Liver (tissue), 9 donors: ENCODE data around the gene ZC3H8. TPM values are rescaled to one million over a fixed set of nuclear protein-coding genes. Genes with fewer than 3 reads are reported as not detected.

Experiments
- DNase-seq: peaks from one replicate; pipeline ENCODE4 v3.0.0-alpha.2; 2017; ENCODE audit warnings: low spot score
- H3K27ac ChIP-seq, 2 donors: one replicate each; pipeline ENCODE4 v1.7.0; 2013; ENCODE audit warnings: inconsistent platforms in 2 of 2, low read length in 2 of 2, control low read depth in 1 of 2, low read depth in 1 of 2, mild to moderate bottlenecking in 1 of 2
- H3K27me3 ChIP-seq, 4 donors: one replicate each; pipeline versions ENCODE4 v1.6.1 to v1.7.0; 2013; ENCODE audit warnings: low read length in 3 of 4, inconsistent platforms in 1 of 4, mild to moderate bottlenecking in 1 of 4, moderate library complexity in 1 of 4; ENCODE audit not compliant: control insufficient read depth in 4 of 4, insufficient read depth in 4 of 4
- H3K36me3 ChIP-seq, 4 donors: one replicate each; pipeline versions ENCODE4 v1.6.1 to v1.7.0; 2013; ENCODE audit warnings: low read length in 3 of 4, mild to moderate bottlenecking in 3 of 4, low read depth in 1 of 4, moderate library complexity in 1 of 4; ENCODE audit not compliant: control insufficient read depth in 4 of 4, insufficient read depth in 3 of 4
- H3K4me1 ChIP-seq, 4 donors: one replicate each; pipeline versions ENCODE4 v1.6.1 to v1.7.0; 2013; ENCODE audit warnings: low read length in 3 of 4, mild to moderate bottlenecking in 3 of 4, moderate library complexity in 1 of 4; ENCODE audit not compliant: control insufficient read depth in 4 of 4, insufficient read depth in 4 of 4
- H3K4me3 ChIP-seq, 3 donors: one replicate each; pipeline versions ENCODE4 v1.6.1 to v1.7.0; 2013; ENCODE audit warnings: low read length in 3 of 3, control low read depth in 1 of 3, low read depth in 1 of 3, mild to moderate bottlenecking in 1 of 3
- H3K9ac ChIP-seq, 2 donors: one replicate each; pipeline ENCODE4 v1.7.0; 2013; ENCODE audit warnings: low read length in 2 of 2, mild to moderate bottlenecking in 2 of 2, moderate library complexity in 2 of 2, control low read depth in 1 of 2, low read depth in 1 of 2
- H3K9me3 ChIP-seq, 4 donors: one replicate each; pipeline versions ENCODE4 v1.6.1 to v1.7.0; 2013; ENCODE audit warnings: low read length in 3 of 4; ENCODE audit not compliant: control insufficient read depth in 4 of 4
- ATF3 ChIP-seq: IDR thresholded peaks from 2 replicates; pipeline ENCODE4 v1.6.1; 2016; ENCODE audit warnings: antibody characterized with exemption
- CTCF ChIP-seq: fragments of 150-350 bp; IDR thresholded peaks from 2 replicates; pipeline ENCODE4 v1.5.1; 2017; ENCODE audit warnings: improper control_type of control experiment, low read depth, low read length; ENCODE audit not compliant: missing input control
- EGR1 ChIP-seq, 2 donors: IDR thresholded peaks; 2 replicates each; pipeline ENCODE4 v1.6.1; 2016 to 2018; ENCODE audit warnings: antibody characterized with exemption in 2 of 2, low read depth in 2 of 2
- FOXA1 ChIP-seq: IDR thresholded peaks from 2 replicates; pipeline ENCODE4 v1.6.1; 2016; ENCODE audit warnings: antibody characterized with exemption
- FOXA2 ChIP-seq: IDR thresholded peaks from 2 replicates; pipeline ENCODE4 v1.6.1; 2016; ENCODE audit warnings: antibody characterized with exemption
- GABPA ChIP-seq, 2 donors: IDR thresholded peaks in 1 of 2; conservative IDR thresholded peaks in 1 of 2; 2 replicates each; pipeline ENCODE4 v1.6.1; 2016; ENCODE audit warnings: antibody characterized with exemption in 2 of 2, mild to moderate bottlenecking in 1 of 2, moderate library complexity in 1 of 2
- HNF4A ChIP-seq, 2 donors: conservative IDR thresholded peaks; 2 replicates each; pipeline ENCODE4 v1.6.1; 2016; ENCODE audit warnings: antibody characterized with exemption in 2 of 2, mild to moderate bottlenecking in 2 of 2
- HNF4G ChIP-seq: IDR thresholded peaks from 2 replicates; pipeline ENCODE4 v1.6.1; 2016; ENCODE audit warnings: antibody characterized with exemption
- JUND ChIP-seq, 2 donors: IDR thresholded peaks; 2 replicates each; pipeline ENCODE4 v1.6.1; 2016; ENCODE audit warnings: antibody characterized with exemption in 2 of 2
- MAX ChIP-seq: IDR thresholded peaks from 2 replicates; pipeline ENCODE4 v1.6.1; 2016; ENCODE audit warnings: antibody characterized with exemption
- RAD21 ChIP-seq, 2 donors: IDR thresholded peaks; 2 replicates each; pipeline ENCODE4 v1.6.1; 2016; ENCODE audit warnings: antibody characterized with exemption in 2 of 2, mild to moderate bottlenecking in 2 of 2
- RXRA ChIP-seq, 2 donors: IDR thresholded peaks; 2 replicates each; pipeline ENCODE4 v1.6.1; 2017 to 2018; ENCODE audit warnings: antibody characterized with exemption in 2 of 2, mild to moderate bottlenecking in 1 of 2
- SP1 ChIP-seq: IDR thresholded peaks from 2 replicates; pipeline ENCODE4 v1.6.1; 2018; ENCODE audit warnings: antibody characterized with exemption, mild to moderate bottlenecking
- TAF1 ChIP-seq: conservative IDR thresholded peaks from 2 replicates; pipeline ENCODE4 v1.6.1; 2016; ENCODE audit warnings: antibody characterized with exemption, mild to moderate bottlenecking
- YY1 ChIP-seq: IDR thresholded peaks from 2 replicates; pipeline ENCODE4 v1.6.1; 2016; ENCODE audit warnings: antibody characterized with exemption, mild to moderate bottlenecking
- ZBTB33 ChIP-seq: IDR thresholded peaks from 2 replicates; pipeline ENCODE4 v1.6.1; 2016; ENCODE audit warnings: antibody characterized with exemption
- WGBS: extraction: QIAGEN DNeasy Blood & Tissue Kit; methylation state at CpG from one replicate; pipeline ENCODE4 v1.1.7; 2013; 5-methylcytosine and 5-hydroxymethylcytosine counted together
- polyA plus RNA-seq, 2 donors: library from polyadenylated mRNA; stranded (reverse) in 1 of 2; unstranded in 1 of 2; fragments of 200-250 nt in 1 of 2; fragments of >200 nt in 1 of 2; fragmentation: Nextera tagmentation in 1 of 2; extraction: Ambion mirVana in 1 of 2; gene quantifications; one replicate each; pipeline versions ENCODE4 v1.2.1 to v1.2.3, GENCODE V29; 2013 to 2015
- total RNA-seq, 2 donors: library from RNA; depleted of rRNA; stranded (reverse); fragments of >200 nt; gene quantifications; one replicate each; pipeline ENCODE4 v1.2.3, GENCODE V29; 2014
- donor health status: healthy.
- donor health status: healthy.
- donor health status: healthy.
- donor health status: healthy.
- donor health status: healthy.

Gene ZC3H8
- total and polyA plus RNA-seq, 4 donors, result 2.4 to 8.9 (median 6.5) TPM

- Histone ChIP-seq H3K9me3 (no peaks in the 10 kb centered on the region), H3K27ac (no peak overlapping the region), H3K4me1 (no peaks in the 10 kb centered on the region), H3K9ac (no peak overlapping the region), H3K36me3 (no peaks in the 10 kb centered on the region), H3K4me3 (no peak overlapping the region), H3K27me3 (peaks cover 0 to 2% (median 0%) of the 10 kb centered on the region in 4 donors)
- no peak for DNase-seq
- TF ChIP-seq FOXA2 (no peak), ZBTB33 (no peak), SP1 (no peak), MAX (no peak), HNF4A (conservative IDR thresholded peaks at IDR 0.05) (no peak), GABPA (IDR thresholded peaks at IDR 0.05 in 1 of 2, conservative IDR thresholded peaks at IDR 0.05 in 1 of 2) (no peak), CTCF (no peak), ATF3 (no peak), TAF1 (no peak), FOXA1 (no peak), RAD21 (IDR thresholded peaks at IDR 0.05) (no peak), HNF4G (no peak), YY1 (no peak), EGR1 (IDR thresholded peaks at IDR 0.05; ENCODE audit: low read depth in 2 of 2) (no peak)
- 42% methylated on average over 54 of the region's 54 CpGs for WGBS
Measured at GRCh38 chr2:112181571-112182290, 73.1 kb downstream of the ZC3H8 start.

- Histone ChIP-seq H3K27ac (no peak overlapping the region), H3K9me3 (no peaks in the 10 kb centered on the region), H3K4me3 (no peak overlapping the region), H3K9ac (no peak overlapping the region), H3K4me1 (no peaks in the 10 kb centered on the region), H3K36me3 (no peaks in the 10 kb centered on the region), H3K27me3 (peaks cover 0 to 2% (median 0%) of the 10 kb centered on the region in 4 donors)
- no peak for DNase-seq
- TF ChIP-seq RXRA (IDR thresholded peaks at IDR 0.05), result no peak
- TF ChIP-seq FOXA2, result no peak
- TF ChIP-seq SP1, result no peak
- TF ChIP-seq ZBTB33, result no peak
- TF ChIP-seq EGR1 (IDR thresholded peaks at IDR 0.05; ENCODE audit: low read depth in 2 of 2), result no peak
- no peak for TF ChIP-seq JUND (IDR thresholded peaks at IDR 0.05)
- TF ChIP-seq YY1, result no peak
- WGBS, result 97% methylated on average over 7 of the region's 7 CpGs
Measured at GRCh38 chr2:112175958-112176573, 78.8 kb downstream of the ZC3H8 start.
